GM18858 (cell line): Measurements from ENCODE around the gene CEBPG.

Experiments used
- ATAC-seq: cut with Tn5 transposase; IDR thresholded peaks from one replicate; pipeline ENCODE4 v1.9.1; 2021; ENCODE audit not compliant: unreplicated experiment

CEBPG gene

DNA sequence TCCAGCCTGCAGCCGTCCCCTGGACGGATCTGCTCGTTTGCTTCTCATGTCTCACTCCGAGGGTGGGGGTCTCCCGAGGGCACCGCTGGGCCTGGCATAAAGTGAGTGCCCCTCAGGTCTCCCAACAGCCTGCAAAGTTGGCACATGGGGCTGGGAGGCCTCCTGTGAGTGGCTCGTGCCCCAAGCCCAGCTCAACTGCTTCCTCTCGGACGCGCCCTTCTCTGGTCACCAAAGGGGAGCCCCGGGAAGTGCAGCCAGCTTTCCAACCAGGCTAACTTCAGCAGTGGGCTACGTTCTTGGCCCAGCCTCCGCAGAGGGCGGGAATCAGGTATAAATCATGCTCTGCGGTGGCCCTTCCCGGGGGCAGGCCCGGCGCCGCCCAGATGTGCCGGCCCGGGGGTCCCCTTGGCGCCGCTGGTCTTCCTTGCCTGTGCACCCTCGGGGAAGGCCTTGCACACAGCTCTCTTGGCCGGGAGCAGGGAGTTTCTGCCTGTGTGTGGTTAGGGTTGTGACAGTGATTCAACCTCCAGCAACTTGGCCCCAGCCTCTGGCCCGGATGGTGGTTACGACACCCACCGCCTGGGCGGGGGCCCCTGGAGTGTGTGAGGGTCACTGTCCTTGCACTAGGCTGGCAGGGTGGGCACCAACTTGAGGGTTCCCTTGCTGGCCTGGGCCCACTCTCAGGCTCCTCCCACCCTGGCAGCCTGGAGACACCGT, 20.7 kb downstream of the CEBPG start:
- ATAC-seq, result no peak

DNA sequence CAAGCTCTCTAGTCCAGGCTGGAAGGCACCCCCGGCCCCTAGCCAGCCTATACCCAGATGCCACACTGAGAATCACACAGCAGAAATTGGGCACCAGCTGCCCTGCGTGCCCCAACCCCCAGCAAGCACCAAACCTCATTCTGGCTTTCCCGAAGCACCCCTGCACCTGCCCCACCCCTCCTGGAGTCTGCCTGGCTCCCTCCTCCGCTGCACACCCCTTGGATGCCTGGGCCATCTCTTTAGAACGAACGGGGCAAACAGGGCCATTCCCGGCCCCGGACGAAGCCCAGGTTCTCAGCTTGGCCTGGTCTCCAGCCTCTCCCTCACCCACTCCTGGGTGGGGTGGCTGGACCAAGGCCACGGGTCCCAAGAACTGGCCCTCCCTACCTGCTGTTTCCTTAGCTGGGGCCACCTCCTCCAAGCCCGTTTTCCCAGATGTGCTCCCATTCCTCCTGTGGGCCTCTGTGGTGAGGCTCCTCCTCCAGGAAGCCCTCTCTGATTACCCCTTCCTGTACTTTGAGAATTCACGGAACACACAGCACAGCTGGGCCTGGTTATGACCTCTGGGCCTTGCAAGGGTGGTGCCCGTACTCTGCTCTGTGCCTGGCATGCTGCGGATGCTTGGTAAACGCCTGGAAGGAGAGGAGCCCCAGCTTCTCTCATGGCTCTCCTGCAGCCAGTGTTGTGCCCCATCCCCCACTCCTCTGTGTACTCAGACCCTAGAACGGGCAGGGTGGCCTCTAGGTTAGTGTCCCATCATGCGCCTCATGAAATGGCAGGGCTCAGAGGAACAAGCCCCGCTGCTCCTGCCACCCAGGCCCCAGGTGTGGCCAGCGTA, 21.4 kb downstream of the CEBPG start:
- no peak for ATAC-seq

DNA sequence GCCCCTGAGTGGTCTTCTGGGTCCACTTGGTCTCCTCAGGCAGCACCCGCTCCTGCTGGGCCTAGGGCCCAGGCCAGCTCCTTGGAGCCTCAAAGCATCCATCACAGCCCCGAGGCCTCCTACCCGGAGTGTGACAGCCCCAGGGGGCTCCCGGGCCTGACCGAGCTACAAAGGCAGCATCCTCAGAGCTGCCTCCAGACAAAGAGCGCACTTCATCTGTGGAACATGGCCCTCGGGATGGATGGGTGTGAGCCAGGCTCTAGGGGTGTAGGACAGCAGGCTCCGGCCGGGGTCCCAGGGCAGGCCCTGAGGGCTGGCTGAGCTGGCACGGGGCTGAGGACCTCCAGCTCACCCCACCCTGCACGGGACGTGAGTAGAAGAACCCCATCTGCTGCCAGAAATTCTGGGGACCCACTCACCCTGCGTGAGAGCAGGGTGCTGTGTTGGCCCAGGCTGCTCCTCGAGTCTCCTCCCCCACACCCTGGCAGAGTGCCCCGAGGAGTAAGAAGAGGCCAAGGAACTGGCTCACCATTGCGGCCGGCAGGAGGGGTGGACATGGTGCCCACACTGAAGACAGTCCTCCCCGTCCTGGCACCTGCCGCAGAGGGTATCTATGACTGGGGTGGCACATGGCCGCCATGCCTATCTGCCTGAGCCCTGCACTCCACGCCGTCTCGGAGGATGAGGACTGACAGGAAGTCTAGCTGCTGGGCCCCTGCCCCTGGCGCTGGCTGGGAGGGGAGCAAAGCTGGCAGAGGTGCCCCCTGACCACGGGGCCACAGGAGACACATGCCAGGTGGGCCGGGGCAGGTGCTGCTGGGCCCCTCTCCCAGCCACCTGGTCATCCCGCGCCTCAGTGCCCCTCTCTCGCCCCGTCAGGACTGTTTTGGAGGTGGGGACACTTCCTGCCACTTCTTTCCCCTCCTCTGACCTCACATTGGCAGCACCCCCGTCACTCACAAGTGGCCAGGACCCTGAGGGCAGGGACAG, 22.3 kb downstream of the CEBPG start:
- ATAC-seq, result no peak

DNA sequence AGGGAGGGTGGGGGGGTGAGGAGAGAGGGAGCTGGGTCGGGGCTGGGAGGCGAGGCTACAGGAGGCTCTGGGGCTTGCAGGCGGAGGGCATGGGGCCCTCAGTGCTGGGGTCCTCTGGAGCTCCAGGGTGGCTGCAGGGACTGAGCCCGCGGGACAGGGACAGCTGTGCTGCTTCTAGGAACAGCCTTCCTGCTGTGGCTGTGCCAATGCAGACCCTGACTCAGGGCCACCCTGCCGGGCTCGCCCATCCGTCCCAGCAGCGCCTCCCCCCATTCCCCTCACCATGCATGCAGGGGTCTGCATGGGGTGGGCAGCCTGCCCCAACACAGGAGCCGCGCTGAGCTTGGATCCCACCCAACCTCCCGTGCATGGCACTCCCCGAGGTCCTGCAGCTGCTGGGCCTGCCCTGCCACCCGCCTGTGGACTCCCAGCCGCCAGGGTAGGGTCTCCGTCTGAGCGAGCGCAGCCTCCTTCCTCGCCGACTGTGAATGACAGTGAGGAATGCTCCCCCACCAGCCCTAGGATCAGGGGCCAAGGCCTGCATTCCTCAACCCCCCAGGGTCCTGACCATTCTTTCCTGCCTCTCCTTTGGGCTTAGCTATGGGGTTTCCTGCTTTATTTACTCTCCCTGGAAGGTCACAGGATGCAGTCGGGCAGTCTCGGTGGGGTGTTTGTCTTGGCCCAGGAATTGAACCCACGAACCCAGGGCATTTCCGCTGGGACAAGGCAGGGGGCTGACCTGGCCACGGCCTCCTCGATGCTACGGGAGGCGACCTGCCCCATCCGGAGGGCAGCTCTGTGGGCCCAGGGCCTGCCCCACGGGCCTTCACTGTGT, 23.4 kb downstream of the CEBPG start:
- ATAC-seq, result no peak

DNA sequence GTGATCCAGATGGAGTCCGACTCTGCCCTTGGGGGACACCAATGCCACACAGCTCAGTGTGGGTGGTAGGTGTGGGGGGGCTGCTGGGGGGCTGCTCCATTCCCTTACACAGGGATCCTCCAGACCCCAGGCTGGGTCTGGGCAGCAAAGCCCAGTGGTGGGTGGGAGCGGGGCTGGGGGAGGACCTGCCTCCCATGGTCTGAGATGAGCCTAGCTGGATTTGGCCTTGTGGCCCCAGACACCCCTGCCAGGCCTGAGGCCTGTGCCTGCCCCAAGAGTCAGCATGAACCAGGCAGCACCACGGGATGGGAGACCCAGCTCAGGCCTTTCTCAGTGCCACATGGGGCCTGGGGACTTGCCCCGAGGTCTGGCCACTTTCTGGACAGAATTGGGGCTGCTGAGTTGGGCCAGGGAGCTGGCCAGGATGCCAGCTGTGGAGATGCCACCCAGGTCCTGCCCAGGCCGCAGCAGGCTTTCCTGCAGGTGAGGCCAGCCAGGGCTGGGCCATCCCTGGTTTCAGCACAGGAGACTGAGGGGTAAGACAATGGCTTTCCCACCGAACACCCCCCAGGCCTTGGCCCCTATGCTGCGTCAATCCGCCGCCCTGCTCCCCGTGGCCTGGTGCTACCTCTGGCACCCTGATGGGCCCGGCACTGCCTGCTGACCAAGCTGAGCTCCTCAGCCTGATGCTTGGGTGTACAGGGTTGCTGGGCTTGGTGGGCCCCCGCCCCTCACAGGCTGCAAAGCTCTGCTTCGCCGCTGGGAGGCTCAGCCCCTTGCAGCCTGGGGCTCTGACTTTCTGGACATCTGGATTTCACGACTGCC, 24.2 kb downstream of the CEBPG start:
- ATAC-seq, result no peak

DNA sequence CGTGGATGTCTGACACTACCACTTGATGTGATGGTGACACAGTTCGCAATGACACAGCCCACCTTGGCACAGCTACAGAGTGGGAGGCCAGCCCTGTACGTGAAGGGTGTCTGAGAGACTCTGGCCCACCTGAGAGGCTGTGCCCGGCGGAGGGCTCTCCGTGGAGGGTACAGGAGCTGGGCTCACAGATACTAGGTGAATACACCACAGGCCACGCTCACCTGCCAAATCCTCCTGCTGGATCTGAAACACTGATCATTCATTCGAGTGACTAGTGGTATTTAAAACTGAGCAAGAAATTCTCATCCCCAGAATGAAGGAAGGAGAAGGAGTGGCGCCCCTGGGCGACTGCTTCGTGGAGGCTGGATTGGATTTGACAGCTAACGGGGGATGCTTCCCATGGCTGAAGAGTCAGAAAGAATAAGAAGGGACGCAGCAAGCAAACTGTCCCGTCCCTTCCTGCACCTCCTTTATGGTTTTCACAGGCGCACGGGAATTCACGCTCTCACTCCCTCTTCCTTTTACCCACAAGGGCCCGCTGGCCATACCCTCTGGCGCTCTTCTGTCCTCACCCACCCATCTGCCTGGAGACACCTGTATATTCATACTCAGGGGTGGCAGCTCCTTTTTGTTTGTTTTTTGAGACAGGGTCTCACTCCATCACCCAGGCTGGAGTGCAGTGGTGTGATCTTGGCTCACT, 25.0 kb downstream of the CEBPG start:
- ATAC-seq, result no peak

DNA sequence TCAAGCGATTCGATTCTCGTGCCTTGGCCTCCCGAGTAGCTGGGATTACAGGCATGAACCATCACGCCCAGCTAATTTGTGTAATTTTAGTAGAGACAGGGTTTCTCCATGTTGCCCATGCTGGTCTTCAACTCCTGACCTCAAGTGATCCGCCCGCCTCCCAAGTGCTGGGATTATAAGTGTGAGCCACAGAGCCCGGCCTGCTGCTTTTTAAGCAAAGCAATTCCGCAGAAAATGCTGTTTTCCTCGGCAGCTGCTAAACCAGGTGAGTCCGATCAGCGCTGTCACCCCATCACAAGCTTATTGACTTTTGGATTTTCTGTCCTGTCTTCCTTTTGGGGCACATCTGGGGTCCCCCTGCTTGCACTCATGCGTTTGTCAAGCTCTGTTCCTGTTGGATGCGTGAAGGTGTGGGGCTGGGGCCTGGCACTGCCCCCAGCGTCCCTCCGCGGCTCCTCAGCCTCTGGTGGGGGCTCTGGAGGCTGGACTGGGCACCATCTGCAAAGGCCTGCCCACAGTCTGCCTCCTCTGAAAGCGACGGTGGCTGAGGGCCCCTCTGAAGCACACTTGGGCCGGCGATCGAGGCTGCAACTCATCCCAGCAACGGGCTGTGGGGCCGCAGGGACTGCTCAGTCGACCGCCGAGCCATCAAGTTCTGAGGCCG, 25.7 kb downstream of the CEBPG start:
- ATAC-seq, result no peak

DNA sequence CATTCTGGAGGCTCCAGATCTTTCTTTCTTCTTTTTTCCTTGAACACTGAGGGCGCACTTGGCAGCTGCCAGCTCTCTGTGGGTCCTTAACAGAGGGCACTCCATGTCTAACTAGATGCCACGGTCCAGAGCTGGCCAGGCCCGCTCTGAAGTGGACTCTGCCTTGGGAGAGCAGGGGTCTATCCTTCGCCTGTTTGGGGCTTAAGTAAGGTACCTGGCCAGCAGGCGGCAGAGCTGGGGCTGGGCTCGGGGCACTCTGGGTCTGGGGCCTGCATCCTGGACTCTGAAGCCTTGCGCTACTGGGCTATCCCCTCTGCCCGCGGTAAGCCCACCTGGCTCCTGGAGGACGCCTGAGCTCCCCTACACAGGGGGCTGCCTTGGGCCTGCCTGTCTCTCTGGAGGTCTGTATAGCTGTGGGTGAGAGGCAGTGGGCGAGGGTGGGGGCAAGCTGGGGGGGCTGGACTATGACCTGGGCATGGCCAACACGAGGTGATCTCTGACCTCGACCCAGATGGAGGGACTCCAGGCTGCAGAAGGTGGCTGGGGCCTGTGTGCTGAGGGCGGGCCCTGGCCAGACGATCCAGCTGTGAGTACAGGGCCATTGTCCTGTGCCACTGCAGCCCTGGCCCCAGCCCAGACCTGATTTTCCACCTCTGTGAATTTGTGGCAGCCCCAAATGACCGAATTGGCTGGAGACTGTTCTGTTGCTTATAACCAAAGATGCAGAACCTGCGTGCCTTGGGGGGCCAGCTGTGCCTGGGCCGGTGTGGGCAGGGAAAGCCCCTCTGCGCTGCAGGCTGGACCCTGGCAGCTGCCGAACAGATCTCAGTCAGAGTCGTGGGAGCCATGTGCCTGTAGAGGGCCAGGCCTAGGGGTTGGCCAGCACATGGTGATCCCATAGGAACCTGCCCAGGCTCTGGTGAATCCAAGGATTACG, 26.5 kb downstream of the CEBPG start:
- ATAC-seq, result no peak

DNA sequence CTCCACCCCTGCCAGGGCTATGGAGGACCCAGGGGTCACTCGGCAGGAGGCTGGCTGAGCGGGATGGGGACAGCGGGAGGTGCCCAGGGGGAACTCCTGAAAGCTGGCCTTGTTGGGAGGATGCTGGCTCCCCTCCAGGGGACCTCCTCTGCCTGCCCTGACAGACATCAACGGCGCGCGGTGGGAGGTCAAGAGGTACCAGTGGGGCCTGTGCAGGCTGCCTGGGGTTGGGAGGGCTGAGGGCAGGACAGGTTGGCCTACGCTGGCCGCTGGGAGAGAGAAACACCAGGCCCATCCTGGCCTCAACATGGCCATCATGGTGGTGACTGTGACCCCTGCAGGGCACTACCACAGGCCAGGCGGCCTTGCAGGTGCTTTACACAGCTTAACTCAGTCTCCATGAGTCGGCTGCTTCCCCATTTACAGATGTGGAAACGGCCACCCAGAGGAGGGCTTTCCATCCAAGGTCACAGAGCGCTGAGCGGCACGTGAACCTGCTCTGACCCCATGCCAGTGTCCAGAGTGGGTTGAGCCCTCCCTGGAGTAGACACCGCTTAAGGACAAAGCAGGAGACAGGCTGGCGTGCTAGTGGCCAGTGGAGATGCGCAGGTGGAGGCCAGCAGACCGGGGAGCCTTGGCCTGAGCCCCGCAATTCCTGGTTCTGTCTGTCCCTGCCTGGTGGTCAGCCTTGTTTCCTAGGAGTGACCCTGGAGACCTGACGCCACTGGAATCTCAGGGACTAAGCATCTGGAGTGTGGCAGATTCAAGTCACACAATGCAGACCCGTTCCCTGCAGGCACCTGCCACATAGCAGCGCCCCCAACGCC, 27.6 kb downstream of the CEBPG start:
- no peak for ATAC-seq

DNA sequence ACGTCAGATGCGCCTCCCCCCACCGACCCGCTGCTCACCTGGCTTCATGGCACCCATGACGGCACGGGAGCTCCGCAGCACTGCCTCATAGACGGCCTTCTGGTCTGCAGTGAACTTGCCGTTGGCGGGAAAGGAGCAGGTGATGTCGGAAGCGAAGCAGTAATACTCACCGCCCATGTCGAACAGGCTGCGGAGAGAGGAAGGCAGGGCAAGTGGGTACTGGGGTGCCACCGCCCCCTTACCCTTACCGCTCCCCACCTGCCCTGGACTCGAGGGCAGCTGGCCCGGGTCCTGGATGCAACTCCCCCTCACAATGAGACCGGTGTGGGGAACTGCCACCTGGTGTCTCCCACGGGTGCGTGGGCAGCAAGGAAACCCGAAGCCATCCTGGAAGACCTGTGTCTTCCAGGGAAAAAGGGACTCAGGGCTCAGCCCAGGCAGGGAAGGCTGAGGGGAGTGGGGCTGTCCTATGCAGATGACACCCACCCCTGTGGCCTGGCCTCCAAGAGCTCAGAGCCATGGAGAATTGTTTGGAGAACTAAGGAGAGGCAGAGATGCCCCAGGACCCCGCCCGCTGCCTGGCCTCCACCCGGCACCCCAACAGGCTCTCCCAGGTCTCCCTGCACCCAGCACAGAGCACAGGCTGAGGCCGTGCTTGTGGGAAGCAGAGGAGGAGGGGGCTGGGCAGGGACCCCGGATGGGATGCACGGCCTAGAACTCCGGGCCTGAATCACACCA, 28.3 kb downstream of the CEBPG start:
- ATAC-seq, result no peak

DNA sequence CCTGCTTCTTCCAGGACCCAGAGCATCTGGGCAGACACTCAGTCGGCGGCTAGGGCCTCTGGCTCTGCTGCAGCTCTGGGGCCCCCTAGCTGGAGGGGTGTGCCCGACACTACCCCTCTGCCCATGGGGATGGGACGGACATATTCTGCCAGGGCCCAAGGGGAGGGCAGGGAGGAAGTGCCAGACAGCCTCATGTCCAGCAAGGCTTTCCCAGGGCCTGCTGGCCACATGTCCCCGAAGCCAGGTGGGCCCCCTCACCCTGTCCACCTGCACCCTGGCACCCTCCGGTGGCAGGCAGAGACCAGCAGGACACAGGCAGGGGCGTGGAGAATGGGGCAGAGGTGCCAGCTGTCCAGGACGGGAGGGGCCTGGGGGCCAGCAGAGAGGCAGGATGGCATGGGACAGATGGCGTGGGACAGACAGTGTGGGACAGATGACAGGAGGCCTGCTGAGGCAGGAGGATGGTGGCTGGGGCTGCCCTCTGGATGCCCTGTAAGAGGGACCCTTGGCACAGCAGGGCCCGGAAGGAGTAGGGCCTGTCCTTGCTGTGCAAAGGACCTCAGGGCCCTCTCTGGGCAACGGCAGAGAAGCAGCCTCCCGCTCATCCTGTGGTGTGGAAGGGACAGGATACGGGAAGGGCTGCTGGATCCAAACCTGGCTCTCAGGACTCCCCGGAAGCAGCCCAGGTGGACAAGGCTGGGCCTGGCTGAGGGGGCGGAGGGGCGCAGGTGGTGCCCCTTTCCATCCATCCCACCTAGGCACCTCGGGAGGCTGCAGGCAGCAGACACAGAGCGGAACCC, 29.1 kb downstream of the CEBPG start:
- ATAC-seq, result no peak

DNA sequence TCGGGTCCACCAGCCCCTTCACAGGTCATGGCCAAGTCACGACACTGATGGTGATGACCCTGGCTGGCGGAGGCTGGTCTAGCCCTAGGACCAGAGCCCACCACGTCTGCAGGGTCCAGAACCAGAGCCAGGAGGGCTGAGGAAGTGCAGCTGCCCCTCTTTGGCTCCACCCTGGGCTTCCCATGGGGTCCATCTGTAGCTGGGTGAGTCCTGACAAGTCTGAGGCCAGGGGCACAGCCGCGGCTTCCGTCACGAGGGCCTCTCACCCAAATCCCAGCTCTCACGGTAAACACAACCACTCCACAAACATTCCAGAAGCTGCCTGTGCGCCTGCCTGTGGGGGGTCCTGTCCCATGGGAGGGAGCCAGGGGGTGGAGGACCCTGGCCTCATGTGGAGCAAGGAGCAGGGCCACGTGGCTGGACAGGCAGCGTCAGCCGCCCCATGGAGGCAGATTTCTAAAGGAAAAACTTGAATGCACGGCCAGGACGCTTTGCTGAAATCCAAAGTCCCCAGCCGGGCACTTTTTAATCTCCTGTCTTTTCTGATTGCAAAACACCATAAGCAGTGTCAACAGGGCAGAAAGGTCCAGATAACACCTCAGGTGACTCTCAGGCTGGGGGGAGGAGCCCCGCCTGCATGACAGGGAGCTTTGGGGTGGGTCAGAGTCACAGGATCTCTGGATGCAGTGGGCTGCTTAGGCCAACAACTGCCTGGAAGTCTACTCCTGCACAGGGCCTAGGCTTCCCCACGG, 29.9 kb downstream of the CEBPG start:
- no peak for ATAC-seq

DNA sequence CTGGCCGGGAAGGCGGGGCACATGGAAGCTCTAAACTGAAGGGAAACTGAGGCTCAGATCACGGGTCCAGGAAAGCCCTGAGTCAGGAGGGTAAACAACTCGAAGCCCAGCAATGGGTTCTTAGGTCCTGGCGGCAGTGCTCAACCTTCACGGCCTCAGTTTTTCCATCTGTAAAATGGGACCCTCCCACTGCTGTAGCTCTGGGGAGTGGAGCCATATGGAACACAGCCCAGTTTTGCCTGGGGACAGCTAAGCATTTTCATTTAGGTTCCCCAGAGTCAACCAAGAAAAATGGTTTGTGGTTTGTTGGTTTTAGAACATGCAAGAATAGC, 30.4 kb downstream of the CEBPG start:
- ATAC-seq, result no peak

DNA sequence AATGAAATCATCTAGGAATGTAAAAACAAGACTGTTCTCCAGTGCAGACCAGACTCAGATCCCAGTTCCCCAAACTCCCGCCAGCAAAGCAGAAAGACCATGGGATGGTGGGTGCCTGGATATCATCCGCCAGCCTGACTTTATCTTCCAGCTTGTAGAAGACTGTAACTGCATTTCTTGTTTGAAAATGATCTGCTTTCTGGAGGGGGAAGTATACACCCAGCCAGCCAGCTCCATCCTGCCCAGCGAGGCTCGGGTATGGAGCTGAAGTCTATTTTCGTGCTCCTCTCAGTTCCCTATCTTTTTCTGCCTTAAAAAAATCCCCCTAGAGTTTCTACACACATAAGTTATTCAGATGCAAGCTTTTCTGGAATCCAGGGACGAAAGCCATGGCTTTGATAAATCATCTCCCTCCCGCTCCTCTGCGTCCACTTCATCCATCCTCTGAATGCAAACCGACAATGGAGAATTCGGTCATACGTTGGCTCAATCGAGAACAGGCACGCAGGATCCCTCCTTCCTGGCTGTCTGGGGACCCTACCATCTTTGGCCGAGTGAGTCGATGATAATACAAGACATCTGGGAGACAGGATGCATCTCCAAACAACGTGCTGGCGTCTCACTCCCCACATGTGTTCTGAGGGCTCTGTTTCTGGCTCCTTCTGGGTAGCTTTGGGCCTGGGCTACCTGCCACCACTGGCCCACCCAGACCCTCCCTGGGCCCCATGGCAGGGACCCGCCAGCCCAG, 31.2 kb downstream of the CEBPG start:
- ATAC-seq, result no peak
